ENCODE data around the gene UNC5CL. TPM values are rescaled to one million over a fixed set of nuclear protein-coding genes. Genes with fewer than 3 reads are reported as not detected.
A peak's percentile ranks its signal among the peaks of the same experiment; 100 is the strongest.
"Not testable (repeated sequence)": the region's sequence is repeated elsewhere in the genome, so short reads cannot be mapped to it uniquely, and the experiment has no call there.

The UNC5CL gene
- total RNA-seq, 1 experiment from 2014 or later = 0.58 TPM

DNA sequence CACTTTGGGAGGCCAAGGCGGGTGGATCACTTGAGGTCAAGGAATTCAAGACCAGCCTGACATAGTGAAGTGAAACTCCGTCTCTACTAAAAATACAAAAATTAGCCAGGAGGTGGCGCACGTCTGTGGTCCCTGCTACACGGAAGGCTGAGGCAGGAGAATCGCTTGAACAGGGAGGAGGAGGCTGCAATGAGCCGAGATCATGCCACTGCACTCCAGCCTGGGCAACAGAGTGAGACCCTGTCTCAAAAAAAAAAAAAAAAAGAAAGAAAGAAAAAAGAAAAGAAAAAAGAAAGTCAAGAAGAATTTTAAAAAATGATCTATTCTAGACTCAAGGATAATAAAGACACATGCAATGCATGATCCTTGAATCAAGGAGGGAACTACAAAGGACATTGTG lies 32.8 kb downstream of the UNC5CL start:
- BruUV-seq (replicated peaks); H2AFZ ChIP-seq (ENCODE audit: low read length); H3K9me2 ChIP-seq (replicated peaks; ENCODE audit: low read length); H4K20me1 ChIP-seq (ENCODE audit: low read length); H3K9me3 ChIP-seq (ENCODE audit: low read length); H3K4me1 ChIP-seq (ENCODE audit: insufficient read depth, low read length); H3K9ac ChIP-seq (ENCODE audit: low read length); H3K79me2 ChIP-seq (ENCODE audit: low read length); CTCF ChIA-PET; H3K4me3 ChIP-seq (ENCODE audit: low read length); H3K4me2 ChIP-seq (ENCODE audit: low read length); POLR2A ChIA-PET (ENCODE audit: unreplicated experiment); H3K27ac ChIP-seq (ENCODE audit: low read length); H3F3A ChIP-seq (ENCODE audit: low read length, unreplicated experiment); H3K27me3 ChIP-seq (ENCODE audit: low read length); H3K36me3 ChIP-seq (ENCODE audit: low read depth, low read length): not testable (repeated sequence)
- intact Hi-C loops (cut with micrococcal nuclease) = loop anchor here (1.0 kb wide), 4 partner anchors 22 to 111 kb away; no protein-coding TSS in a partner anchor
- TF ChIP-seq, protein P1, sequence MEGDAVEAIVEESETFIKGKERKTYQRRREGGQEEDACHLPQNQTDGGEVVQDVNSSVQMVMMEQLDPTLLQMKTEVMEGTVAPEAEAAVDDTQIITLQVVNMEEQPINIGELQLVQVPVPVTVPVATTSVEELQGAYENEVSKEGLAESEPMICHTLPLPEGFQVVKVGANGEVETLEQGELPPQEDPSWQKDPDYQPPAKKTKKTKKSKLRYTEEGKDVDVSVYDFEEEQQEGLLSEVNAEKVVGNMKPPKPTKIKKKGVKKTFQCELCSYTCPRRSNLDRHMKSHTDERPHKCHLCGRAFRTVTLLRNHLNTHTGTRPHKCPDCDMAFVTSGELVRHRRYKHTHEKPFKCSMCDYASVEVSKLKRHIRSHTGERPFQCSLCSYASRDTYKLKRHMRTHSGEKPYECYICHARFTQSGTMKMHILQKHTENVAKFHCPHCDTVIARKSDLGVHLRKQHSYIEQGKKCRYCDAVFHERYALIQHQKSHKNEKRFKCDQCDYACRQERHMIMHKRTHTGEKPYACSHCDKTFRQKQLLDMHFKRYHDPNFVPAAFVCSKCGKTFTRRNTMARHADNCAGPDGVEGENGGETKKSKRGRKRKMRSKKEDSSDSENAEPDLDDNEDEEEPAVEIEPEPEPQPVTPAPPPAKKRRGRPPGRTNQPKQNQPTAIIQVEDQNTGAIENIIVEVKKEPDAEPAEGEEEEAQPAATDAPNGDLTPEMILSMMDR (conservative IDR thresholded peaks at IDR 0.05; ENCODE audit: low read depth, low read length) = peak; percentile 69
- DNase-seq (peak; percentile 80), ATAC-seq (peak; percentile 89)

GRCh38 chr6:41002168-41002567 lies 36.9 kb downstream of the UNC5CL start:
- no peak for TF ChIP-seq EZH2phosphoT487 (IDR thresholded peaks at IDR 0.05; ENCODE audit: borderline replicate concordance, low read length)
- no peak for TF ChIP-seq EZH2 (IDR thresholded peaks at IDR 0.05; ENCODE audit: low read length, unreplicated experiment)
- TF ChIP-seq, protein P1 (conservative IDR thresholded peaks at IDR 0.05; ENCODE audit: low read depth, low read length) = no peak
- ChIA-PET POLR2A (ENCODE audit: unreplicated experiment) (no interaction called here), CTCF (no interaction called here)
- Histone ChIP-seq H3K9me3 (ENCODE audit: low read length) (no peaks in the 10 kb centered on the region), H3K27me3 (ENCODE audit: low read length) (no peaks in the 10 kb centered on the region), H3K27ac (ENCODE audit: low read length) (no peak overlapping the region), H4K20me1 (ENCODE audit: low read length) (no peaks in the 10 kb centered on the region), H3F3A (ENCODE audit: low read length, unreplicated experiment) (peaks cover 3% of the 10 kb centered on the region), H3K4me2 (ENCODE audit: low read length) (no peak overlapping the region), H3K79me2 (ENCODE audit: low read length) (no peaks in the 10 kb centered on the region), H3K4me1 (ENCODE audit: insufficient read depth, low read length) (peaks cover 15% of the 10 kb centered on the region), H3K9ac (ENCODE audit: low read length) (no peak overlapping the region), H2AFZ (ENCODE audit: low read length) (no peak overlapping the region), H3K4me3 (ENCODE audit: low read length) (no peak overlapping the region), H3K36me3 (ENCODE audit: low read depth, low read length) (no peaks in the 10 kb centered on the region), H3K9me2 (replicated peaks; ENCODE audit: low read length) (no peaks in the 10 kb centered on the region)
- intact Hi-C loops (cut with micrococcal nuclease) = no loop called here
- DNase-seq (no peak), ATAC-seq (no peak)
- BruUV-seq (replicated peaks) = no TSS peak

DNA sequence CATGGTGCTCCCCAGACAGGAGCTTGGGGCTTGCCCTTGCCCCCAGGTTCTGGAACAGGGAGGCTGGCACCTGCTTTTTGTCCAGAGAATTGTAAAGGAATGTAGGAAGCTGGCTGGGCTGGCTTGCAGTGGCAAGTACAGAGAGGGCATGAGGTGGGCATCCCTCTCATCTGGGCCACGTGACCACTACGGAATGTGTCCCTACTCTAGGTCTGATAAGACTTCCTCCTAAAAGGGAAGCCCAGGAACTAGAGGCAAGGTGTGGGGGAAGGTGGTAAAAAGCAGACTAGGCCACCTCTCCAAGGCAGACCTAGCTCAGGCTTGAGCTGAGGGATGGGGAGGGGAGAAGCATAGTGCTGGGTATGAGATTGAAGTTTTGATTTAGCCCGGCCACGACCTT lies 38.8 kb downstream of the UNC5CL start:
- Histone ChIP-seq H3K27me3 (ENCODE audit: low read length) (no peaks in the 10 kb centered on the region), H3K9me2 (replicated peaks; ENCODE audit: low read length) (no peaks in the 10 kb centered on the region), H3K79me2 (ENCODE audit: low read length) (no peaks in the 10 kb centered on the region), H3K36me3 (ENCODE audit: low read depth, low read length) (no peaks in the 10 kb centered on the region), H4K20me1 (ENCODE audit: low read length) (no peaks in the 10 kb centered on the region), H3K4me3 (ENCODE audit: low read length) (no peak overlapping the region), H2AFZ (ENCODE audit: low read length) (no peak overlapping the region), H3K4me2 (ENCODE audit: low read length) (no peak overlapping the region), H3K27ac (ENCODE audit: low read length) (no peak overlapping the region), H3K9ac (ENCODE audit: low read length) (no peak overlapping the region), H3K9me3 (ENCODE audit: low read length) (no peaks in the 10 kb centered on the region), H3K4me1 (ENCODE audit: insufficient read depth, low read length) (peaks cover 30% of the 10 kb centered on the region), H3F3A (ENCODE audit: low read length, unreplicated experiment) (peaks cover 8% of the 10 kb centered on the region)
- CTCF ChIA-PET = no interaction called here
- DNase-seq = no peak
- POLR2A ChIA-PET (ENCODE audit: unreplicated experiment) = interaction anchor here (0.6 kb wide), 1 partner anchor 31 kb away, joined by 3 read pairs; no protein-coding TSS in a partner anchor
- BruUV-seq (replicated peaks) = no TSS peak
- intact Hi-C loops (cut with micrococcal nuclease) = no loop called here
- TF ChIP-seq EZH2 (IDR thresholded peaks at IDR 0.05; ENCODE audit: low read length, unreplicated experiment) (no peak), EZH2phosphoT487 (IDR thresholded peaks at IDR 0.05; ENCODE audit: borderline replicate concordance, low read length) (no peak)
- TF ChIP-seq, protein P1 (conservative IDR thresholded peaks at IDR 0.05; ENCODE audit: low read depth, low read length) = no peak
- ATAC-seq = no peak
